Endothelial cell of umbilical vein (primary cell): ENCODE measurements around the gene TENM4. TPM values are rescaled to one million over a fixed set of nuclear protein-coding genes. Genes with fewer than 3 reads are reported as not detected.

Experiments used
- BruUV-seq: library from RNA; stranded (reverse); fragments of 400-500 nt; replicated peaks from 2 replicates; lab custom pipeline; 2021; lab: Mats Ljungman, UMichigan
- CTCF ChIA-PET: fragments of 300-600, 350-600 bp; sonication (Branson Sonifier 250); formaldehyde crosslinking; loops from one replicate; lab custom pipeline; 2021; ENCODE audit warnings: antibody characterized with exemption, inconsistent platforms; lab: Charles Lee
- POLR2A ChIA-PET: fragments of 300-600, 350-600 bp; sonication (Branson Sonifier 250); formaldehyde crosslinking; loops from one replicate; lab custom pipeline; 2021; ENCODE audit warnings: antibody characterized with exemption, inconsistent platforms; lab: Charles Lee
- DNase-seq: peaks from one replicate; pipeline ENCODE4 v3.0.0-alpha.2; 2011; ENCODE audit warnings: low read depth, low spot score
- FAIRE-seq: peaks from 2 replicates; lab custom pipeline; 2011; peaks lifted over from hg19 to GRCh38; lab: Jason Lieb, UNC
- H2AFZ ChIP-seq: 2 replicates; pipeline ENCODE4 v1.6.0; 2012; ENCODE audit warnings: low read depth, low read length, control low read depth, inconsistent platforms
- H3K27ac ChIP-seq: 2 replicates; pipeline ENCODE4 v1.5.1; 2011; ENCODE audit warnings: low read depth, mild to moderate bottlenecking, control low read depth, low read length, moderate library complexity; ENCODE audit not compliant: insufficient read depth
- H3K27me3 ChIP-seq, 2 experiments: 2 replicates each; pipeline versions ENCODE4 v1.6.0 to v1.6.1; 2011; ENCODE audit warnings: low read length in 2 of 2, mixed read lengths in 1 of 2; ENCODE audit not compliant: control insufficient read depth in 2 of 2, insufficient read depth in 2 of 2
- H3K36me3 ChIP-seq, 2 experiments: 2 replicates in 1 of 2; 3 replicates in 1 of 2; pipeline ENCODE4 v1.5.1; 2011; ENCODE audit warnings: low read length in 2 of 2, mild to moderate bottlenecking in 1 of 2, moderate library complexity in 1 of 2; ENCODE audit not compliant: control insufficient read depth in 2 of 2, insufficient read depth in 2 of 2; ENCODE audit errors: extremely low read depth in 1 of 2
- H3K4me1 ChIP-seq: 3 replicates; pipeline ENCODE4 v1.5.1; 2011; ENCODE audit warnings: mild to moderate bottlenecking, low read length; ENCODE audit not compliant: control insufficient read depth, insufficient read depth; ENCODE audit errors: extremely low read depth
- H3K4me2 ChIP-seq: 2 replicates; pipeline ENCODE4 v1.6.1; 2011; ENCODE audit warnings: low read length, control low read depth, mixed read lengths; ENCODE audit not compliant: insufficient read depth
- H3K4me3 ChIP-seq, 3 experiments: fragments of 200-600 bp in 1 of 3; sonication (generic), shearing (Covaris generic) in 1 of 3; replicated peaks in 1 of 3; 2 replicates each; pipeline ENCODE4 v1.5.1; 2011 to 2016; ENCODE audit warnings: control low read depth in 3 of 3, low read length in 3 of 3, mild to moderate bottlenecking in 2 of 3, inconsistent platforms in 1 of 3, low read depth in 1 of 3, moderate library complexity in 1 of 3; ENCODE audit not compliant: insufficient read depth in 1 of 3
- H3K79me2 ChIP-seq: 2 replicates; pipeline ENCODE4 v1.6.0; 2012; ENCODE audit warnings: low read length, inconsistent platforms; ENCODE audit not compliant: control insufficient read depth, insufficient read depth
- H3K9ac ChIP-seq: replicated peaks from 2 replicates; pipeline ENCODE3; 2011; ENCODE audit warnings: low read length, control low read depth; ENCODE audit not compliant: insufficient read depth; ENCODE audit errors: extremely low read depth
- H3K9me1 ChIP-seq: replicated peaks from 3 replicates; pipeline ENCODE4 v1.6.0; 2011; ENCODE audit warnings: mild to moderate bottlenecking, low read length; ENCODE audit not compliant: control insufficient read depth, insufficient read depth; ENCODE audit errors: extremely low read depth
- H3K9me3 ChIP-seq: replicated peaks from 2 replicates; pipeline ENCODE4 v1.5.1; 2012; ENCODE audit warnings: low read length, inconsistent platforms; ENCODE audit not compliant: control insufficient read depth, insufficient read depth
- H4K20me1 ChIP-seq: replicated peaks from 2 replicates; pipeline ENCODE3; 2011; ENCODE audit warnings: mild to moderate bottlenecking, low read length; ENCODE audit not compliant: control insufficient read depth, insufficient read depth; ENCODE audit errors: extremely low read depth
- CTCF ChIP-seq, 2 donors: IDR thresholded peaks; 1 replicate in 1 of 2; 2 replicates in 1 of 2; pipeline ENCODE4 v1.5.1; 2011; ENCODE audit warnings: low read length in 2 of 2, mild to moderate bottlenecking in 2 of 2, moderate library complexity in 2 of 2, control low read depth in 1 of 2, inconsistent platforms in 1 of 2, low read depth in 1 of 2; ENCODE audit not compliant: insufficient read depth in 1 of 2; ENCODE audit errors: extremely low read depth in 1 of 2
- EZH2 ChIP-seq: IDR thresholded peaks from 2 replicates; pipeline ENCODE4 v1.6.1; 2012; ENCODE audit warnings: borderline replicate concordance, low read depth, mild to moderate bottlenecking, moderate library complexity, low read length, inconsistent platforms; ENCODE audit not compliant: severe bottlenecking
- FOS ChIP-seq: IDR thresholded peaks from 2 replicates; pipeline ENCODE4 v1.6.1; 2011; ENCODE audit warnings: mild to moderate bottlenecking, low read length, moderate library complexity, borderline replicate concordance; ENCODE audit not compliant: insufficient read depth
- GATA2 ChIP-seq: IDR thresholded peaks from 2 replicates; pipeline ENCODE4 v1.7.0; 2011; ENCODE audit warnings: low read depth, mild to moderate bottlenecking, moderate library complexity, mixed read lengths, low read length; ENCODE audit not compliant: insufficient read length, insufficient read depth
- JUN ChIP-seq: IDR thresholded peaks from 2 replicates; pipeline ENCODE4 v1.6.1; 2011; ENCODE audit warnings: borderline replicate concordance, low read depth; ENCODE audit not compliant: insufficient read length, insufficient read depth
- MYC ChIP-seq: IDR thresholded peaks from one replicate; pipeline ENCODE4 v1.6.1; 2011; ENCODE audit warnings: mild to moderate bottlenecking, low read depth, low read length
- POLR2A ChIP-seq: IDR thresholded peaks from 2 replicates; pipeline ENCODE4 v1.6.1; 2012; ENCODE audit warnings: low read depth, mild to moderate bottlenecking, control low read depth, low read length
- POLR2AphosphoS5 ChIP-seq: IDR thresholded peaks from 2 replicates; pipeline ENCODE4 v1.6.1; 2012; ENCODE audit warnings: low read depth, mild to moderate bottlenecking, control low read depth, low read length, moderate library complexity; ENCODE audit not compliant: insufficient read depth
- dilution Hi-C: fragments of 300-500 bp; cut with MboI; formaldehyde crosslinking; loops from one replicate; pipeline ENCODE4 v1.15.0; 2019; ENCODE audit warnings: low sequenced_read_pairs; ENCODE audit not compliant: extremely low pct_ligation_motif_present
- intact Hi-C: fragments of 100-400 bp; cut with micrococcal nuclease; formaldehyde crosslinking; loops from one replicate; pipeline ENCODE4 v1.10.0; 2022
- polyA plus RNA-seq, 4 experiments: library from polyadenylated mRNA; depleted of rRNA in 3 of 4; stranded (reverse) in 3 of 4; unstranded in 1 of 4; fragments of >200 nt; gene quantifications; 2 replicates each; pipeline versions ENCODE4 v1.2.1 to v1.2.3, GENCODE V29; 2011 to 2012; ENCODE audit warnings: missing spikeins in 1 of 4
- total RNA-seq: library from RNA; stranded (reverse); gene quantifications from 2 replicates; pipeline ENCODE4 v1.2.3, GENCODE V29; 2021
- TF ChIP-seq, protein P1 (sequence below): IDR thresholded peaks from 2 replicates; pipeline ENCODE4 v1.6.1; 2011; ENCODE audit not compliant: insufficient read depth, insufficient read length

Gene TENM4
- total and polyA plus RNA-seq, 2 donors (not counting 3 experiments of a cell fraction or from before 2014, with no cell fraction given), result 0.06 to 0.27 TPM

DNA sequence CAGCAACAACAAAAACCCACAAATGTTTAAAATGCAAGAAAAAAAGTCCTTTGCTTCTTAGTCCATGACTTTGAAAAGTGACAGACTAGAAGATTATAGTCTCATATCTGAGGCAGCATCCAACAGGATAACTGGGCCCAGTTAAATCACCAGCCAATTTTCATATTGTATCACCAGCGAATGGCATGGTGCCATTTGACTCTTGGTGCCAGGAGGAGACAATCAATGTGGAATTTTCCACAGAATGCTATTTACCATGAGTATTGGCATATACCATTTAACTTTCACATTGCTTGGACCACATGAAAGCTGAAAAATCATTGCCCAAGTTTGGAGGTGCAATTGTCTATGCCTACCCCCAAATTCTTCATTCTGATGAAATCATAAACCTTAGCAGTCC, 255.5 kb downstream of the TENM4 start:
- dilution Hi-C loops (no loop called here), intact Hi-C loops (no loop called here)
- H3K9ac ChIP-seq, result no peak overlapping the region
- no peak overlapping the region for H2AFZ ChIP-seq
- H3K79me2 ChIP-seq, result no peaks in the 10 kb centered on the region
- DNase-seq, result no peak
- POLR2A ChIA-PET, result no interaction called here
- H3K36me3 ChIP-seq, result no peaks in the 10 kb centered on the region
- H3K4me3 ChIP-seq, result no peak overlapping the region
- H3K9me3 ChIP-seq, result no peaks in the 10 kb centered on the region
- H3K9me1 ChIP-seq, result no peaks in the 10 kb centered on the region
- H3K4me1 ChIP-seq, result no peaks in the 10 kb centered on the region
- no peaks in the 10 kb centered on the region for H3K27me3 ChIP-seq
- no peak for FAIRE-seq
- TF ChIP-seq JUN (no peak), CTCF (IDR thresholded peaks at IDR 0.05; ENCODE audit: extremely low read depth in 1 of 2, insufficient read depth in 1 of 2, low read depth in 1 of 2, low read length in 2 of 2) (no peak), MYC (no peak), FOS (no peak), POLR2A (no peak), EZH2 (no peak), GATA2 (no peak), POLR2AphosphoS5 (no peak)
- TF ChIP-seq, protein P1, sequence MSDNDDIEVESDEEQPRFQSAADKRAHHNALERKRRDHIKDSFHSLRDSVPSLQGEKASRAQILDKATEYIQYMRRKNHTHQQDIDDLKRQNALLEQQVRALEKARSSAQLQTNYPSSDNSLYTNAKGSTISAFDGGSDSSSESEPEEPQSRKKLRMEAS, result no peak
- H3K27ac ChIP-seq, result no peak overlapping the region
- no TSS peak for BruUV-seq
- CTCF ChIA-PET, result no interaction called here
- H4K20me1 ChIP-seq, result no peaks in the 10 kb centered on the region
- no peak overlapping the region for H3K4me2 ChIP-seq
